GM21737 (cell line): ENCODE data around the gene PYGL.
"Not testable (repeated sequence)": the region's sequence is repeated elsewhere in the genome, so short reads cannot be mapped to it uniquely, and the experiment has no call there.

ENCODE experiments used
- ATAC-seq: cut with Tn5 transposase; IDR thresholded peaks from one replicate; pipeline ENCODE4 v1.9.1; 2021; ENCODE audit warnings: mild to moderate bottlenecking, moderate library complexity; ENCODE audit not compliant: unreplicated experiment

PYGL gene

DNA sequence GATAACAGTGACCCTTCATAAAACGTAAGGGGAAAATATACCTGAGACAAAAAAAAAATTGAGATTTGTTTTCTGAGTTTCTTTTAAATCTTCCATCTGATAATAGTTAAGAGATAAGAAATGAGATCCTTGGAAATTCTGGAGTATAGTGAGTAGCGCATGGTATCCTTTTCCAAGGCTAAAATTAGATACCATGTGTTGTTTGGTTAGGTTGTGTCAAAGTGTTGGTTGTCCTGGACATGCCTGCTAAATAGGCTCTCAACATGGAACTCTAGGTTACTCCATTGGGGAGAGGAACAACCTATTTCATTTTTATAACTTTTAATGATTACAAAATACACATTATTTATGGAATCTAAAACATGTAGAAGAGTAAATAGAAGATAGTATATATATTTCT lies 14.8 kb downstream of the PYGL start:
- ATAC-seq: no peak

- ATAC-seq: no peak
Measured at GRCh38 chr14:50928002-50928635, 16.2 kb downstream of the PYGL start.

DNA sequence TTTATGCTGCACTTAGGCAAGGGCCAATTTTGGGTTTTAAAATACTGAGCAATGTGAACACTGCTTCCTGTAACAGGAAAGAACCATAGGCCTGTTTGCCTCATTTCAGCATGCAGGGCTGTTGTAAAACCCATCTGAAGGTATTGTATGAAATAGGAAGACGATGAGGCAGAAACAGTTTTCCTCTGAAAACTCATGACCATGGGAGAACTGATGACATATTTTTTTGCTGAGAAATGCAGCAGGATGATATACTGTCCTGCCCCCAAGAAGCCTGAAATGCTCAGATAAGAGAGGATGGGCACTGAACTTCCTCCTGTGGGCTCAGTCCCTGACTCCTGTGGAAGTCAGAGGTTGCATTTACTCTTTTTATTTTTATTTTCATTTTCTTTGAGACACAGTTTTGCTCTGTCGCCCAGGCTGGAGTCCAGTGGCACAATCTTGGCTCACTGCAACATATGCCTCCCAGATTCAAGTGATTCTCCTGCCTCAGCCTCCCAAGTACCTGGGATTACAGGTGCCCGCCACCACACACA lies 17.4 kb downstream of the PYGL start:
- ATAC-seq: no peak

GRCh38 chr14:50924843-50925242 lies 19.4 kb downstream of the PYGL start:
- ATAC-seq: no peak

GRCh38 chr14:50924236-50924635 lies 20.0 kb downstream of the PYGL start:
- no peak for ATAC-seq

GRCh38 chr14:50922803-50923202 lies 21.5 kb downstream of the PYGL start:
- ATAC-seq: no peak

- no peak for ATAC-seq
Measured at GRCh38 chr14:50920482-50921230, 23.6 kb downstream of the PYGL start.

DNA sequence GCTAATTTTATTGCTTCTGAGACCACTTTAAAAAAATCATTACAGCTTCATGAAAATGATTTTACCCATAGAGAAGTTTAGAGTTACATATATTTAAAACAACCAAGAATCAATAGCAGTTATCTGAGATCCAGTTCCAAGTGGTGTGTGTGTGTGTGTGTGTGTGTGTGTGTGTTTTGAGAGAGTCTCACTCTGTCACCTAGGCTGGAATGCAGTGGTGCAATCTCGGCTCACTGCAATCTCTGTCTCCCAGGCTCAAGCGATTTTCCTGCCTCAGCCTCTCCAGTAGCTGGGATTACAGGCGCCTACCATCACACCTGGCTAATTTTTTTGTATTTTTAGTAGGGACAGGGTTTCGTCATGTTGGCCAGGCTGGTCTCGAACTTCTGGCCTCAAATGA lies 24.8 kb downstream of the PYGL start:
- ATAC-seq: not testable (repeated sequence)

DNA sequence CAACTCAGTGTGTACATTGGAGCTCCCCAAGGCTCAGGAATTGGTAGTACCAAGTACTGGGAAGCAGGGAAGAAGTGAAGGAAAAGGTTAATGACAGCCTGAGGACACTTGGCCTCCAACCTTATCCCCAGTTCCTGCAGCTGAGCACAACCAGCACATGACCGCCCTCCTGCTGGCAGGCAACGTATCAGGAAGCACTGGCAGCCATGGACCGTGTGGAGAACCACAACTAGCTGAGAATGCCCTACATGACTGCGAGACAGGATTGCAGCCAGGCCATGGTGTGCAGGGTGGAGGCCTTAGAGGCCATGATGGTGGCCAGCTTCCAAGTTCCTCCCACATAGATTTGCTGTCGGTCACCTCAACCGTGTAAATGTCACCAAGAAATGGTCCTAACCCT lies 26.8 kb downstream of the PYGL start:
- no peak for ATAC-seq

DNA sequence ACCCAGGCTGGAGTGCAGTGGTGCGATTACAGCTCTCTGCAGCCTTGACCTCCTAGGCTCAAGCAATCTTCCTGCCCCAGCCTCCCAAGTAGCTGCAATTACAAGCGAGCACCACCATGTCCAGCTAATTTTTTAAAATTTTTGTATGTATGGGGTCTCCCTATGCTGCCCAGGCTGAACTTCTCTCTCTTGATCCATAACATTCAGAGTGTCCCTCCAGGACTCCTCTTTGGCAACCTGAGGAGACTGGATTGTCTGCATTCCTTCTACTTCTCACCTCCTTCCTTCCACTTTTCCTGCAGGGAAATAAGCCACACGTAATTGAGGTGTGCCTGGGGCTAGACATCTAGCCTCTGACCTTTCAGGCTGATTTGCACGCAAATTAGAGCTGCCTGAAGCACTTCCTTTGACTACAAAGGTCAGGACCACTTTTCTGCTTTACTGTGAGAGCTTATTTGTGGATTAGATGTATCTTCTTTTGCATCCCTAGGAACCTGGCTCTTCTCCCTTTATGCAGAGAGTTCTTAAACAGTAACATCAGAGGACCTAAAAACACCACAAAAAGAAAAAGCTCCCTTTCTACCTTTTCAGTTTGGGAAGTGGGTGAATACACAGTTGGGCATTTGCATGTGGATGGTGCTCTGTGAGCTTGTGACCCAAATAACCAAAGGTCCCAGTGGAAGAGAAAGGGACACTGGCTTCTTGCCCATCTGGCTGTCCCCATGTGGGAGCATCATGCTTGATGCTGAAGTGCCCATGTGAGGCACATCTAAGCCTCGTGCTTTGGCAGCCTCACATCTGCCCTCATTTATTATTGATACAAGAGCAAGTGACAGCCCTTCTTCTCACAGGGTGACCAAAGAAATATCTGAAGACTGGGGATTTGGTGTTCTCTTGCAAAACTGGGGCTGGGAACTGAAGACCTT lies 33.5 kb downstream of the PYGL start:
- ATAC-seq: no peak

GRCh38 chr14:50906326-50907065 lies 37.8 kb downstream of the PYGL start:
- ATAC-seq: no peak

GRCh38 chr14:50904719-50905118 lies 39.6 kb downstream of the PYGL start:
- no peak for ATAC-seq

DNA sequence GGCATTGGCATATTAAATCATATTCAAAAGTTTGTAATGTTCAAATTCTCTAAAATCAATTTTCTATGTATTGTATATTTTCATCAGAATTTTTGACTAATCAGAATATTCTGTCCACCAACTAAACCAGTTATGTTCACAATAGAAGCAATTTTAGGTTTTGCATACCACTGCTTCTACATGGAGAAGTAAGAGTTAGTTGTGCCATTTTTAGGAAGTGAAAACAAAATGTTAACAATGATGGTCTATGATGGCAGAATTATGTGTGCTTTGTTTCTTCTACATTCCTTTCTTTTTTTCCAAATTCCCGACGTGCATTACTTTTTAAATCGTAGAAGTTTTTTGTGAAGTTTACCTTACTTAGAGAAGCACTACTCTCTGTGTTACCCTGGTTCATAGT lies 42.9 kb downstream of the PYGL start:
- no peak for ATAC-seq

- ATAC-seq: no peak
Measured at GRCh38 chr14:50897658-50898175, 46.6 kb downstream of the PYGL start.

DNA sequence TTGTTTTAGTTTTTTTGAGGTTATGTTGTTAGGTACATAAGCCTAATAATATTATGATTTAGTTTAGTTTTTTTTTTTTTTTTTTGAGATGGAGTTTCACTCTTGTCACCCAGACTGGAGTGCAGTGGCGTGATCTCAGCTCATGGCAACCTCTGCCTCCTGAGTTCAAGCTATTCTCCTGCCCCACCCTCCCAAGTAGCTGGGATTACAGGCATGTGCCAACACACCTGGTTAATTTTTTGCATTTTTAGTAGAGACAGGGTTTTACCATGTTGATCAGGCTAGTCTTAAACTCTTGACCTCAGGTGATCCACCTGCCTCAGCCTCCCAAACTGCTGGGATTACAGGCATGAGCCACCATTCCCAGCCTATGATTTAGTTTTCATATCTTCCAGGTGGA lies 47.3 kb downstream of the PYGL start:
- not testable (repeated sequence) for ATAC-seq

- not testable (repeated sequence) for ATAC-seq
Measured at GRCh38 chr14:50896421-50896820, 47.9 kb downstream of the PYGL start.

DNA sequence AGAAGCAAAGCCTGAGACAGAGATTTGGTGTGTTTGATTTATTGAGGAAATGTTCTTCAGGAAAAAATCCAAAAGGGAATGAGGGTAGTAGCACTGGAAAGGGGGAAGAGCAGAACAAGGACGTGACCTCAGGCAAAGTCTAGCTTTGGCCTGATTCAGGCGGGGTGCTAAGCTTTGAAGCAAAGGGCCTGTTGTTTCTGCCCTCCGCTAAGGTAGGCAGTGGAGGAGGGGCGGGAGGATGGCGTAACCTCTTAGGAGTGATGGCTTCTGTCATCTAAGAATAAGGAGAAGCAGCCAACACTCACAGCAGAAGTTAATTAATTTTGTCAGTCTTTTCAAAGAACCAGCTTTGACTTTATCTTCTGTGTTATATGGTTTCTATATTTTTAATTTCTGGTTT lies 52.0 kb downstream of the PYGL start:
- ATAC-seq: no peak

- ATAC-seq: no peak
Measured at GRCh38 chr14:50887476-50887875, 56.8 kb downstream of the PYGL start.

DNA sequence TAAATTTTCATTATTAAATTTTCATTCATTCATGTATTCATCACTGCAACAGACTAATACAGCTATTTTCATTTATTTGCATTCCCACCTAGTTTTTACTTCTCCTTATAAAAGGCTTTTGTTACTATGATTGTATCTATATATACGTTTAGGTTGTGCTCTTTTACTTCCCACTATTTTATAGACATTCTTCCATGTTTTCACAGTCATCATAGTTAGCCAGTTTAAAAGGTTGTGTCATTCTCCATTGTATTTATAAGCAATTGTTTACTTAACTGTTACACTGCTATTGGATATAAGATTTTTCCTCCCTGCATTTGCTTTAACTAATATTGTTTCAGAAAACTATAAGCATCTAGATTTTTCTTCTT lies 60.5 kb downstream of the PYGL start:
- ATAC-seq: no peak
